NCI-H1436 treated with DMSO at 0.1 percent for 48 hours (cell line): ENCODE results near the gene TMEM178A.
"Not testable (repeated sequence)": the region's sequence is repeated elsewhere in the genome, so short reads cannot be mapped to it uniquely, and the experiment has no call there.

Experiments used
- DNase-seq: peaks from one replicate; lab custom pipeline; 2025; lab: John Stamatoyannopoulos, UW

TMEM178A gene

GRCh38 chr2:39715822-39716221 is 50.1 kb downstream of the TMEM178A start:
- no peak for DNase-seq

GRCh38 chr2:39717067-39717466 is 51.4 kb downstream of the TMEM178A start:
- DNase-seq, result no peak

- DNase-seq, result no peak
Measured at GRCh38 chr2:39718483-39718882, 52.8 kb downstream of the TMEM178A start.

- no peak for DNase-seq
Measured at GRCh38 chr2:39719317-39719716, 53.6 kb downstream of the TMEM178A start.

GRCh38 chr2:39720970-39721369 is 55.3 kb downstream of the TMEM178A start:
- no peak for DNase-seq

GRCh38 chr2:39723497-39723896 is 57.8 kb downstream of the TMEM178A start:
- DNase-seq, result no peak

GRCh38 chr2:39723946-39724827 is 58.5 kb downstream of the TMEM178A start:
- DNase-seq, result no peak

- no peak for DNase-seq
Measured at GRCh38 chr2:39724828-39725144, 59.1 kb downstream of the TMEM178A start.

GRCh38 chr2:39725401-39725800 is 59.7 kb downstream of the TMEM178A start:
- DNase-seq, result no peak

- DNase-seq, result not testable (repeated sequence)
Measured at GRCh38 chr2:39728085-39728484, 62.4 kb downstream of the TMEM178A start.

GRCh38 chr2:39728941-39729351 is 63.2 kb downstream of the TMEM178A start:
- no peak for DNase-seq

GRCh38 chr2:39730276-39730675 is 64.6 kb downstream of the TMEM178A start:
- no peak for DNase-seq

- no peak for DNase-seq
Measured at GRCh38 chr2:39730685-39731302, 65.1 kb downstream of the TMEM178A start.

GRCh38 chr2:39731546-39731945 is 65.8 kb downstream of the TMEM178A start:
- no peak for DNase-seq

GRCh38 chr2:39732482-39732881 is 66.8 kb downstream of the TMEM178A start:
- DNase-seq, result no peak

- DNase-seq, result no peak
Measured at GRCh38 chr2:39733070-39733674, 67.5 kb downstream of the TMEM178A start.

- no peak for DNase-seq
Measured at GRCh38 chr2:39734445-39734844, 68.7 kb downstream of the TMEM178A start.

- no peak for DNase-seq
Measured at GRCh38 chr2:39735648-39736047, 69.9 kb downstream of the TMEM178A start.

GRCh38 chr2:39736640-39737039 is 70.9 kb downstream of the TMEM178A start:
- no peak for DNase-seq

GRCh38 chr2:39737661-39738060 is 71.9 kb downstream of the TMEM178A start:
- no peak for DNase-seq

GRCh38 chr2:39738936-39739335 is 73.2 kb downstream of the TMEM178A start:
- DNase-seq, result no peak

GRCh38 chr2:39739386-39739785 is 73.7 kb downstream of the TMEM178A start:
- no peak for DNase-seq

GRCh38 chr2:39741871-39742270 is 76.2 kb downstream of the TMEM178A start:
- DNase-seq, result no peak
